Mucosa of rectum (tissue), 2 donors: ENCODE results near the gene RBM7.
A peak's percentile ranks its signal among the peaks of the same experiment; 100 is the strongest.

Experiments
- H3K27ac ChIP-seq, 2 donors: one replicate each; pipeline ENCODE4 v1.7.0; 2013; ENCODE audit warnings: inconsistent platforms in 2 of 2, low read depth in 2 of 2, low read length in 2 of 2
- H3K27me3 ChIP-seq, 2 donors: one replicate each; pipeline ENCODE4 v1.7.0; 2013; ENCODE audit warnings: low read length in 2 of 2; ENCODE audit not compliant: control insufficient read depth in 2 of 2, insufficient read depth in 2 of 2
- H3K36me3 ChIP-seq, 2 donors: one replicate each; pipeline ENCODE4 v1.7.0; 2013; ENCODE audit warnings: low read length in 2 of 2; ENCODE audit not compliant: control insufficient read depth in 2 of 2, insufficient read depth in 2 of 2
- H3K4me1 ChIP-seq, 2 donors: one replicate each; pipeline ENCODE4 v1.7.0; 2013; ENCODE audit warnings: low read length in 2 of 2, mild to moderate bottlenecking in 1 of 2; ENCODE audit not compliant: control insufficient read depth in 2 of 2, insufficient read depth in 2 of 2
- H3K4me3 ChIP-seq, 2 donors: one replicate each; pipeline ENCODE4 v1.7.0; 2013; ENCODE audit warnings: low read length in 2 of 2
- H3K9ac ChIP-seq, 2 donors: one replicate each; pipeline ENCODE4 v1.7.0; 2013; ENCODE audit warnings: low read length in 2 of 2, low read depth in 1 of 2, mild to moderate bottlenecking in 1 of 2
- H3K9me3 ChIP-seq, 2 donors: one replicate each; pipeline ENCODE4 v1.7.0; 2013; ENCODE audit warnings: low read length in 2 of 2; ENCODE audit not compliant: control insufficient read depth in 2 of 2
- donor health status: healthy.
- donor health status: Normal muscosa, but diverticular disease.

RBM7 gene

DNA sequence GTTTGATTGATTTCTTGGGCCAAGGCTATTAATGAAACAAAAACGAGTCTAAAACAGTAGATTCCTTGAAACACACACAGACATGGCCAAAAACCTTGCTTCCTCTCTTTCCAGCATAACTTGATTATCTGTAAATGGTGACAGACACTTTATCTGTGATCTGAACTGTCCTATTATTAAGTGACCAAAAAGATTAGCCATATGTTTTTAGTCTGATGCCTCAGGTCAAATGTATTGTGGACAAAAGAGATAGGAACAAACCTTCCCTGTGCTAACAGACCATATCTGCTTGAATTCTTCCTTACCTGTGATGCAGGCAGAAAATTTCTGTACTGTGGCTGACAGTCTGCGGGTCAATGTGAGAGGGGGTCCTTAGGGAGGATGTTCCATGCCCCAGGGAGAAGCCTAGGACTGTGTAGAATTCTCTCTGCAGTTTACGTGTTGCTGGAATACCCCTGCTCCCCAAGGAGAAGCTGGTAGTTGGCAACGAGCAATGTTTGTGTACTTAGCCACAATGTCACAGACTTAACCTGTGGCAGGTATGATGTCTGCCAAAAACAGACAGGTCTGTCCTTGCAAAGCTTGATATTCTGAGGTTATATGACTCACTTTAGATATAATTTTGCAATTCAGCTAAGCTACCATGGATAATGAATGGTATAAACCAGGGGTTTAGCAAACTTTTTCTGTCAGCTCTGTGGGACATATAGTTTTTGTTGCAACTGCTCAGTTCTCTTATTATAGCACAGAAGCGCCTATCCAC is 31.4 kb upstream of the RBM7 start:
- Histone ChIP-seq H3K36me3 (no peaks in the 10 kb centered on the region), H3K4me1 (no peaks in the 10 kb centered on the region), H3K4me3 (no peak overlapping the region), H3K9ac (no peak overlapping the region), H3K27ac (no peak overlapping the region), H3K9me3 (no peaks in the 10 kb centered on the region), H3K27me3 (no peaks in the 10 kb centered on the region)

DNA sequence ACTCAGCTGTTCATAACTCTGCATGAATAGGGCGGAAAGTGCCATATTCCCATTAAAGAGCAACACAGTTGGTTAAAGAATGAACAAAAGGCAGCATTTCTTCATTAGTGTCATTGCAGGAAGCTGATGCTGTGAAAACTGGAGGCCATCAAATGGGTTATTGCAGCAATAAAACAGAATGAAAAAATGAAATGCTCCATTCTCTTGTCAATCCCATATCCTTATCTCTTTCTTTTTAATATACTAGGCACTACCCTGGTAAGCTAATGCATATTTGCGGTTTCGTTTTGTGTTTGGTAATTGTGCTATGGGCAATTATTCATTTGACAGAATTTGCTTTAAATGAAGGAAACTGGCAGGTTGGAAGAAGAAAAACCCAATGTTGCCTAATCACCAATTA is 25.4 kb upstream of the RBM7 start:
- no peaks in the 10 kb centered on the region for H3K27me3 ChIP-seq
- H3K4me1 ChIP-seq: no peaks in the 10 kb centered on the region
- no peaks in the 10 kb centered on the region for H3K9me3 ChIP-seq
- no peak overlapping the region for H3K4me3 ChIP-seq
- no peak overlapping the region for H3K9ac ChIP-seq
- H3K36me3 ChIP-seq: no peaks in the 10 kb centered on the region
- no peak overlapping the region for H3K27ac ChIP-seq

DNA sequence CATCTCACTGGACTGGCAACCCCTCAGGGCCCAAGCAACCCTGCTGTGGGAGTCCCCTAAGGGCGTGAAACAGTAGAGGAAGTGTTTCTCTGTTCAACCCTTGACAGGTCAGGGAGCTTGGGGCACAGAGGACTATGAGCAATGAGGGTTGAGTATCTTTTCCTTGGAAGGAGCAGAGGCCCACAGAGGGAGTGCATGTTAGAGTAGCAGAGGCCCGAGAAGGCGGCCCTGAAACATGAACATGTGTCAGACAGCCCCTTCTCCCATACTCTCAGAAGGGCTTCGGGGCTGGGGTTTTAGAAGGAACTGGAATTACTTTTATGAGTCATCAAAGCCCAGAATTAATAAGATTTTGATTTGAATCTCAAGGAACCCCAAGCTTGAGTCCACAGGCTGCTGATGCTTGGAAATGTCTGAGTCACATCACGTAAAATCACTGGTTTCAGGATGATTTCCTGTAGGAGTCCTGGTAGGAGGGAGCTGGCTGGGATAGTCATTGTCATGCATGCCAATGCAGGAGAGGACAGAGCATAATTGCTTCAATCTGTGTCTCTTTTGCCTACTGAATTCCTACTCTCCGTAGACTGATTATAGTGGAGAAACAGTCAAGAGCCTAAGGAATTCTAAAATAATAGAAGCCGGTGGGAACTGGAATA is 22.7 kb upstream of the RBM7 start:
- Histone ChIP-seq H3K27me3 (peaks cover 0 to 2% of the 10 kb centered on the region in 2 donors), H3K27ac (no peak overlapping the region), H3K9ac (no peak overlapping the region), H3K9me3 (no peaks in the 10 kb centered on the region), H3K4me1 (no peaks in the 10 kb centered on the region), H3K4me3 (no peak overlapping the region), H3K36me3 (no peaks in the 10 kb centered on the region)

DNA sequence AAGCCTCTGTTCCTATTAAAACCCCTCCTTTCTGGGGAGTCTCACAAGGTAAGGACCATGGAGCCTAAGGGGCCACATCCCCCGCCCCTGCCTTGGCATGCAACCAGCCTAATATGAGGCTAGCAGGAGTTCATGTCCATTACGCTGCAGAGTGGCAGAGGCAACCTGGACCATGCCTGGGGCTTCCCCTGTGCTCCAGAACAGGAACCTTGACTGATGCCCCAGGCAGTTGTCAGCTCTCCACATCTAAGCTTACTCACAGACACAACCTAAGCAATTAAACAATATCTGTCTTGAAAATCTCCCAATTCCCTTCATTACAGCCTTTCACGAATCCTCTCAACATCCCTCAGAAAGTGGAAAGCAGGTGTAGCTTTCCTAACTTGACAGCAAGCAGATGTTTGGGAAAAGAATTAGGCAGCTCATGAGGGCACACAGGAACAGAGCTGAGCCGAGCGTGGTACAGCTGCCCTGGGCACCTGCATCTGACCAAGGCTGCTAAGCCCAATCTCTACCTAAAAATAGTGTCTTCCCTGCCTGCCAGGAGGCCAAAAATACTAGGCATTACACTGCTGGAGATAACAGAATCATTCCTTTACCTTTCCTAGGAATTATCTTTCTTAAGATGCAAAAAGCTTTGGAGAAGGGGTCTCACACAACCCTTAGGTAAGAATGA is 20.9 kb upstream of the RBM7 start:
- Histone ChIP-seq H3K36me3 (no peaks in the 10 kb centered on the region), H3K9ac (no peak overlapping the region), H3K27me3 (peaks cover 0 to 2% of the 10 kb centered on the region in 2 donors), H3K27ac (no peak overlapping the region), H3K9me3 (no peaks in the 10 kb centered on the region), H3K4me1 (no peaks in the 10 kb centered on the region), H3K4me3 (no peak overlapping the region)

DNA sequence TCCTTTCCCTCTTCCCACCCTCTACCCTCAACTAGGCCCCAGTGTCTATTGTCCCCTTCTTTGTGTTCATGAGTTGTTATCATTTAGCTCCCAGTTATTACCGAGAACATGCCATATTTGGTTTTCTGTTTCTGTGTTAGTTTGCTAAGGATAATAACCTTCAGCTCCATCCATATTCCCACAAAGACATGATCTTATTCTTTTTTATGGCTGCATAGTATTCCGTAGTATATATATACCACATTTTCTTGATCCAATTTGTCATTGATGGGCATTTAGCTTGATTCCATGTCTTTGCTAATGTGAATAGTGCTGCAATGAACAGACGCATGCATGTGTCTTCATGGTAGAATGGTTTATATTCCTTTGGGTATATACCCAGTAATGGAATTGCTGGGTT is 18.0 kb upstream of the RBM7 start:
- Histone ChIP-seq H3K9ac (no peak overlapping the region), H3K36me3 (no peaks in the 10 kb centered on the region), H3K9me3 (no peaks in the 10 kb centered on the region), H3K4me1 (no peaks in the 10 kb centered on the region), H3K4me3 (no peak overlapping the region), H3K27ac (no peak overlapping the region), H3K27me3 (peaks cover 0 to 2% of the 10 kb centered on the region in 2 donors)

DNA sequence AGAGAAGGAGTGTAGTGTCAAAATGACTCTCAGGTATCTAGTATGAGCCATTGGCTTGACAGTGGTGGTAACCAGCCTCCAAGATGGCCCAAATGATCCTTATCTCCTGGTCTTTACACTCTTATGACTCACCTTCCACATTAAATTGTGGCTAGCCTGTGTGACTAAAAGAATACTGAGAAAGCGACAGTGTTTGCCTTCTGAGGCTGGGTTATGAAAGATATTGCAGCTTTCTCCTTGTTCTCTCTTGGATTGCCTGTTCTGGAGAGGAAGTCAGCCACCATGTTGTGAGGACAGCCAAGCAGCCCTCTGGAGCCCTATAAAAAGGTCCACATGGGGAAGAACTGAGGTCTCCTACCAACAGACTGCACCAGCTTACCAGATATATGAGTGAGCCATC is 16.0 kb upstream of the RBM7 start:
- no peak overlapping the region for H3K4me3 ChIP-seq
- no peaks in the 10 kb centered on the region for H3K36me3 ChIP-seq
- no peak overlapping the region for H3K9ac ChIP-seq
- H3K27me3 ChIP-seq: peaks cover 0 to 2% of the 10 kb centered on the region in 2 donors
- H3K4me1 ChIP-seq: no peaks in the 10 kb centered on the region
- H3K27ac ChIP-seq: peak overlapping the region in 1 of 2 donors; percentile 14
- no peaks in the 10 kb centered on the region for H3K9me3 ChIP-seq

DNA sequence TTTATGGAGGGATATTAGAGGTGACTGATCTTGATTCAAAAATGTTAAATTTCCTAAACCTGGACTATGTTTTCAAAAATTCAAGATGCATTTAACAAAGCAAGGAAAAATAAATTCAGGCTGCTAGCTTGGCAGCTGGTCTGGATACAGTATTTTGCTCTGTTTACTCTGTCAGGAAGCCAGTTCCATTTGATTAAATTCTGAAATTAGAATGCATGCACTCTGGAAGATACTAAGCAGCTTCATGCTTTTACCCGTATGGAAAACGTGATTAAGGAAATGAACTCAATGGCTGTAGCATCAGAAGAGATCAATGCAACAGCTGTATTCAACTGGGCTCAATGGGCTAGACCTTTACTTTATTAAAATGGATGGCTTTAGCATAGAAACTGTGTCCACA is 14.3 kb upstream of the RBM7 start:
- no peak overlapping the region for H3K27ac ChIP-seq
- H3K36me3 ChIP-seq: no peaks in the 10 kb centered on the region
- no peak overlapping the region for H3K4me3 ChIP-seq
- no peaks in the 10 kb centered on the region for H3K4me1 ChIP-seq
- H3K27me3 ChIP-seq: no peaks in the 10 kb centered on the region
- H3K9me3 ChIP-seq: no peaks in the 10 kb centered on the region
- no peak overlapping the region for H3K9ac ChIP-seq

DNA sequence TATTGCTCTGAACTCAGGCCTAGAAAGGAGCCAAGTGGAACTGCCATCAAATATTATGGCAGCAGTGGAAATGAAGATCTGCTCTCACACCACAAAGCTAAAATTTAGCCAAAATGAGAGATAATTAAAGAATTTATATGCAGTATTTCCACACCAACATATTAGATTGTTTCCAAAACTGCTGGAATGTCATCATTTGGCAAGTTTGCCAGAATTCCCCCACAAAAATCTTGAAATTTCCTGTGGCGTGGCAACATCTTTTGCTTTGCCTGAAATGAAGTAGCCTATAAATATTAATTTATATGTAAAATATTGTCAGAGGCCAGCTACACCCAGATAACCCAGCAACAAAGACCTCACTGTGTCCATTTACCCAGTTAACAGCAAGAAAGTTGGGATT is 13.9 kb upstream of the RBM7 start:
- Histone ChIP-seq H3K9ac (no peak overlapping the region), H3K9me3 (no peaks in the 10 kb centered on the region), H3K27ac (no peak overlapping the region), H3K4me3 (no peak overlapping the region), H3K27me3 (no peaks in the 10 kb centered on the region), H3K36me3 (no peaks in the 10 kb centered on the region), H3K4me1 (no peaks in the 10 kb centered on the region)

DNA sequence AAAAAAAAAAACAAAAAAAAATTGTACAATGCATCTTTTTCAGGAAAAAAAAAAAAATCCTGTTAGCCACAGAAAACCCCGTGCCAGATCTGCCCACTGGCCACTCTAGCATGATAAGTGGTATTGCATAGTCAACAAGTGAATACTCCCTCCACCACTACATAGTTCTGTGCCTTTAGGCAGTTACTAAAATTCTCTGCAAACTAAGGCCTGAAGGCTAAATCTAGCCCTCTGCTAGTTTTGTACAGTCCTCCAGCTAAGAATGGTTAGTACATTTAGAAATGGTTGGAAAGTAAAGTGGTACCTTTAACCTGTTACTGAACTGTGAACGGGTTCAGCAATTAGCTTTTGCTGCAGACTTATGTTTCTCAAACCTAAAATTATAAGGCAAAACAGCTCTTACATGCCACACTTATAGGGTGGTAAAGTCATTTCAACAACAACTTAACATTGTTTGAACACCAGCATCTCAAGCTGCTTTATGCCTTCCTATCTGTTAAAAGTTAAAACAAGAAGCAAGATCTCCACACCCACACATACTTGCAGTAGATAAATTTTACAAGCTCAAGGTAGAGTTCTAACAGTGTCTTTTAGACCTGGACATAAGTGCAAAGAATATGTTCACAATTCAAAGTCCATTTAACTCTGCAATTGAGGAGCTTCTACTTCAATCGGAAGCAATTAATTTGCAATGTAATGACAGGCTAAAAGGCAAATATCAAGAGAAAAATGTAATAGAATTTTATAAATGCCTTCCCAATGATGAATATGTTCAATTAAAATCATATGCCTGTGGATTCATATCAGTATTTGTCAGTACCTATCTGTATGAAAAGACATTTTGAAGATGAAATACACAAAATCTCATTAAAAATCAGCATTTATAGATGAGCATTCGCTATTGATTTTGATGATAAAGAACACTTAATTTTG is 7.5 kb upstream of the RBM7 start:
- Histone ChIP-seq H3K27me3 (no peaks in the 10 kb centered on the region), H3K9ac (no peak overlapping the region), H3K9me3 (no peaks in the 10 kb centered on the region), H3K4me1 (peaks cover 10 to 16% of the 10 kb centered on the region in 2 donors), H3K27ac (no peak overlapping the region), H3K36me3 (no peaks in the 10 kb centered on the region), H3K4me3 (no peak overlapping the region)
